ENCODE data around the gene COX11. TPM values are rescaled to one million over a fixed set of nuclear protein-coding genes. Genes with fewer than 3 reads are reported as not detected.
A peak's percentile ranks its signal among the peaks of the same experiment; 100 is the strongest.

COX11 gene
- total and polyA plus RNA-seq, 2 of the 8 experiments (the other 6 are each of a cell fraction or from before 2014, with no cell fraction given) = 43.0 to 54.1 TPM

DNA sequence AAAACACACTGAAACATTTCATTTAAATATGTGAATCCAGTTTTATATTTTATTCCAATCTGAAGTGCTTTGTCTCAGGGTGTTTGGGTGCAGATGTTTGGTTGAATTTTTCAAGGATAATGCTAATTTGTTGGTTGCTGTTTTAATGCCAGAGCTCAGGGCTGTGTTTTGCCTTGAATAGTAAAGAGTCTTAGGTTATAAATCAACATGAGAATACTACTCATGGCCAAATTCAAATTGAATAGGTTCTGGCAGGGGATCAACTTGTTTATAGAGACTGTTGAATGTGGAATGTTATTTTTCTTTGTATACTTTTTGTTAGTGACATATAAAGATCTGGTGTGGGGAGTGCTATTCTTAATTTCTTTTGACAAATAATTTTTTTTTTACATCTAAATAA lies 49.0 kb downstream of the COX11 start:
- Histone ChIP-seq H2BK12ac (ENCODE audit: low read depth, low read length) (no peak overlapping the region), H3K9ac (replicated peaks in 1 of 4; ENCODE audit: extremely low read depth in 1 of 4, low read depth in 3 of 4, low read length in 3 of 4) (no peak overlapping the region), H3K4me3 (ENCODE audit: extremely low read depth in 1 of 4, insufficient read depth in 2 of 4, low read depth in 3 of 4, low read length in 4 of 4) (peak overlapping the region in 1 of 4 experiments; percentile 8; a peak in 1 of 8 replicates), H2AK5ac (ENCODE audit: low read depth, low read length) (no peak overlapping the region), H3K14ac (ENCODE audit: insufficient read length) (no peak overlapping the region), H3K36me3 (ENCODE audit: control insufficient read depth in 2 of 4, insufficient read depth in 4 of 4, low read length in 3 of 4) (peaks cover 17 to 51% (median 33%) of the 10 kb centered on the region in 4 experiments), H3K4me1 (replicated peaks in 1 of 4; ENCODE audit: control insufficient read depth in 3 of 4, insufficient read depth in 4 of 4, low read length in 3 of 4) (peaks cover 1 to 3% (median 2%) of the 10 kb centered on the region in 4 experiments; a peak in 3 of 7 replicates), H3K4me2 (ENCODE audit: insufficient read depth in 1 of 2, low read depth in 2 of 2, low read length in 2 of 2) (no peak overlapping the region), H3K27me3 (replicated peaks in 1 of 4; ENCODE audit: control insufficient read depth in 3 of 4, extremely low read depth in 1 of 4, insufficient read depth in 3 of 4, low read length in 3 of 4) (no peaks in the 10 kb centered on the region), H3K27ac (ENCODE audit: low read depth, low read length) (no peak overlapping the region), H2BK15ac (ENCODE audit: low read length) (no peak overlapping the region), H3K79me2 (ENCODE audit: control insufficient read depth in 1 of 2, insufficient read depth in 2 of 2, low read length in 2 of 2) (peaks cover 0 to 11% of the 10 kb centered on the region in 2 experiments; a peak in 2 of 4 replicates), H3K9me3 (ENCODE audit: insufficient read depth in 2 of 2, low read depth in 1 of 2, low read length in 1 of 2) (peaks cover 2 to 6% of the 10 kb centered on the region in 2 experiments; a peak in 3 of 4 replicates), H2AFZ (ENCODE audit: low read length) (no peak overlapping the region), H2BK5ac (ENCODE audit: low read depth, low read length) (no peak overlapping the region), H4K91ac (replicated peaks; ENCODE audit: insufficient read length, low read length) (no peak overlapping the region), H3K23me2 (ENCODE audit: low read depth, low read length) (no peaks in the 10 kb centered on the region), H3K4ac (replicated peaks; ENCODE audit: insufficient read length, low read depth, low read length) (no peak overlapping the region), H3K18ac (ENCODE audit: extremely low read depth, low read length) (no peak overlapping the region), H4K20me1 (replicated peaks in 1 of 2; ENCODE audit: control insufficient read depth in 1 of 2, insufficient read depth in 2 of 2, low read length in 2 of 2) (no peaks in the 10 kb centered on the region), H2BK120ac (replicated peaks; ENCODE audit: low read depth, low read length) (no peak overlapping the region), H3K23ac (ENCODE audit: insufficient read length) (no peak overlapping the region), H4K8ac (ENCODE audit: extremely low read depth, insufficient read depth, low read length) (no peak overlapping the region), H2BK20ac (ENCODE audit: low read length) (no peak overlapping the region), H3K79me1 (ENCODE audit: low read depth, low read length) (no peaks in the 10 kb centered on the region), H4K5ac (ENCODE audit: insufficient read length, low read depth, low read length) (peak overlapping the region; percentile 1), H3K56ac (replicated peaks; ENCODE audit: insufficient read length, low read depth, low read length) (no peak overlapping the region)
- ChIA-PET CTCF (ENCODE audit: partially characterized antibody) (interaction anchor here (1.3 kb wide), 1 partner anchor 18 kb away, joined by 3 read pairs; no protein-coding TSS in a partner anchor), POLR2A (ENCODE audit: partially characterized antibody) (interaction anchor here (1.4 to 1.5 kb wide), 2 partner anchors 10 to 13 kb away, joined by 5 to 6 read pairs; no protein-coding TSS in a partner anchor)
- FAIRE-seq (no peak), DNase-seq (ENCODE audit: low read depth in 1 of 2, low spot score in 2 of 2) (no peak)
- no peak for TF ChIP-seq YY1 (IDR thresholded peaks at IDR 0.05; ENCODE audit: low read depth, low read length)
- TF ChIP-seq TAF7 (optimal IDR thresholded peaks at IDR 0.05; ENCODE audit: borderline replicate concordance, low read depth, low read length) = no peak

All from H1 (cell line).